SK-N-DZ (cell line): ENCODE results near the gene CD46.
A peak's percentile ranks its signal among the peaks of the same experiment; 100 is the strongest.
"Not testable (repeated sequence)": the region's sequence is repeated elsewhere in the genome, so short reads cannot be mapped to it uniquely, and the experiment has no call there.

Experiments used
- DNase-seq: peaks from one replicate; pipeline ENCODE4 v3.0.0-alpha.2; 2015; ENCODE audit warnings: low spot score

Gene CD46

GRCh38 chr1:207750631-207751305 lies 1.1 kb upstream of the CD46 start:
- DNase-seq = no peak

GRCh38 chr1:207751463-207751789 lies 428 bp upstream of the CD46 start:
- DNase-seq = not testable (repeated sequence)

GRCh38 chr1:207752456-207752998 lies 673 bp downstream of the CD46 start:
- DNase-seq = peak; percentile 29

GRCh38 chr1:207753611-207754010 lies 1.8 kb downstream of the CD46 start:
- no peak for DNase-seq

- DNase-seq = no peak
Measured at GRCh38 chr1:207754011-207754410, 2.2 kb downstream of the CD46 start.

- DNase-seq = no peak
Measured at GRCh38 chr1:207754974-207755700, 3.3 kb downstream of the CD46 start.

GRCh38 chr1:207755846-207756693 lies 4.2 kb downstream of the CD46 start:
- no peak for DNase-seq

- DNase-seq = no peak
Measured at GRCh38 chr1:207762622-207763021, 10.8 kb downstream of the CD46 start.

GRCh38 chr1:207763091-207763490 lies 11.2 kb downstream of the CD46 start:
- no peak for DNase-seq

- DNase-seq = no peak
Measured at GRCh38 chr1:207763972-207764371, 12.1 kb downstream of the CD46 start.

GRCh38 chr1:207766569-207766968 lies 14.7 kb downstream of the CD46 start:
- DNase-seq = no peak

GRCh38 chr1:207770514-207770913 lies 18.7 kb downstream of the CD46 start:
- DNase-seq = not testable (repeated sequence)

- DNase-seq = not testable (repeated sequence)
Measured at GRCh38 chr1:207776045-207776444, 24.2 kb downstream of the CD46 start.

- not testable (repeated sequence) for DNase-seq
Measured at GRCh38 chr1:207777412-207777811, 25.6 kb downstream of the CD46 start.

- no peak for DNase-seq
Measured at GRCh38 chr1:207779008-207779407, 27.2 kb downstream of the CD46 start.

GRCh38 chr1:207781312-207781711 lies 29.5 kb downstream of the CD46 start:
- no peak for DNase-seq

- no peak for DNase-seq
Measured at GRCh38 chr1:207787776-207788175, 35.9 kb downstream of the CD46 start.

- no peak for DNase-seq
Measured at GRCh38 chr1:207789386-207789785, 37.5 kb downstream of the CD46 start.

- no peak for DNase-seq
Measured at GRCh38 chr1:207789792-207790787, 38.2 kb downstream of the CD46 start.

GRCh38 chr1:207791290-207791689 lies 39.4 kb downstream of the CD46 start:
- no peak for DNase-seq

GRCh38 chr1:207793327-207793726 lies 41.5 kb downstream of the CD46 start:
- peak; percentile 49 for DNase-seq
